H1 (cell line): ENCODE measurements around the gene ARPC4. TPM values are rescaled to one million over a fixed set of nuclear protein-coding genes. Genes with fewer than 3 reads are reported as not detected.

Experiments used
- TAF1 ChIP-seq: IDR thresholded peaks from 2 replicates; pipeline ENCODE4 v1.6.1; 2011; ENCODE audit warnings: mild to moderate bottlenecking, low read depth, low read length
- TEAD4 ChIP-seq: IDR thresholded peaks from 2 replicates; pipeline ENCODE4 v1.6.1; 2012; ENCODE audit warnings: low read depth, low read length, inconsistent platforms, mixed read lengths
- polyA plus RNA-seq, 7 experiments: library from polyadenylated mRNA; depleted of rRNA in 3 of 7; stranded (reverse) in 5 of 7; unstranded in 2 of 7; fragments of >200 nt in 5 of 7; fragments of 200-250 nt in 2 of 7; gene quantifications; 1 replicate in 5 of 7; 2 replicates in 1 of 7; 4 replicates in 1 of 7; pipeline versions ENCODE4 v1.2.1 to v1.2.3, GENCODE V29; 2011 to 2013; ENCODE audit warnings: missing spikeins in 2 of 7, mixed read lengths in 2 of 7
- total RNA-seq: library from RNA; stranded (reverse); fragmentation: NEBNext Ultra II Directional; extraction: Animal tissue kit (Norgen Biotek cat#: 25700); gene quantifications from 2 replicates; pipeline ENCODE4 v1.2.1, GENCODE V29; 2021
- TF ChIP-seq, protein P1 (sequence below): IDR thresholded peaks from 2 replicates; pipeline ENCODE4 v1.6.1; 2012; ENCODE audit warnings: inconsistent platforms

ARPC4 gene
- total and polyA plus RNA-seq, 2 of the 8 experiments (the other 6 are each of a cell fraction or from before 2014, with no cell fraction given), result 138 to 154 TPM

DNA sequence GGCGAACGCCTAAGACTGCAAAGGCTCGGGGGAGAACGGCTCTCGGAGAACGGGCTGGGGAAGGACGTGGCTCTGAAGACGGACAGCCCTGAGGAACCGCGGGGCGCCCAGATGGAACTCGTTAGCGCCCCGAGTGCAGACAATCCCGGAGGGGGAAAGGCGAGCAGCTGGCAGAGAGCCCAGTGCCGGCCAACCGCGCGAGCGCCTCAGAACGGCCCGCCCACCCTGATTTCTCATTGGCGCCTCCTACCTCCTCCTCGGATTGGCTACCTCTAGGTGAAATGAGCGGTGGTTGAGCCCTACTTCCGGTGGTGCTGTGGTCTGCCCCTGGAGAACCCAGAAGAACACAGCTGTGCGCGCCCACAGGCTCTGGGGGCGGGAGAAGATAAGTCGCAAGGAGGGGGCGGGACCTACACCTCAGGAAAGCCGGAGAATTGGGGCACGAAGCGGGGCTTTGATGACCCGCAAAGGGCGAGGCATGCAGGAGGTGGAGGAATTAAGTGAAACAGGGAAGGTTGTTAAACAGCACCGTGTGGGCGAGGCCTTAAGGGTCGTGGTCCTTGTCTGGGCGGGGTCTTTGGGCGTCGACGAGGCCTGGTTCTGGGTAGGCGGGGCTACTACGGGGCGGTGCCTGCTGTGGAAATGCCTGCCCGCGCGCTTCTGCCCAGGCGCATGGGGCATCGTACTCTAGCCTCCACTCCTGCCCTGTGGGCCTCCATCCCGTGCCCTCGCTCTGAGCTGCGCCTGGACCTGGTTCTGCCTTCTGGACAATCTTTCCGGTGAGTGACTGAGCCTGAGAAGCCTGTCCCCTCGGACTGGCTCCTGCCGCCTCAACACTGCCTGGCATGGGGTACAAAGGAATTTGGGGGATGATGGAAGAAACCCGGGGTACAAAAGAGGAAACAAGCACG, 43.0 kb upstream of the ARPC4 start, which contains the start of gene OGG1 (continued):
- TF ChIP-seq, protein P1, sequence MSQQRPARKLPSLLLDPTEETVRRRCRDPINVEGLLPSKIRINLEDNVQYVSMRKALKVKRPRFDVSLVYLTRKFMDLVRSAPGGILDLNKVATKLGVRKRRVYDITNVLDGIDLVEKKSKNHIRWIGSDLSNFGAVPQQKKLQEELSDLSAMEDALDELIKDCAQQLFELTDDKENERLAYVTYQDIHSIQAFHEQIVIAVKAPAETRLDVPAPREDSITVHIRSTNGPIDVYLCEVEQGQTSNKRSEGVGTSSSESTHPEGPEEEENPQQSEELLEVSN, result peak; percentile 28; the same call in 1 of the 2 replicates
- TF ChIP-seq TAF1 (peak; percentile 96), TEAD4 (no peak)
